T-helper 2 cell treated with Interferon-gamma antibody and Interleukin-4, amounts not matched to agents 100 ng/mL and 5 ng/mL, for 36 hours (primary cell): Measurements from ENCODE around the gene LMO2. TPM values are rescaled to one million over a fixed set of nuclear protein-coding genes. Genes with fewer than 3 reads are reported as not detected.
"Not testable (repeated sequence)": the region's sequence is repeated elsewhere in the genome, so short reads cannot be mapped to it uniquely, and the experiment has no call there.

Source experiments
- intact Hi-C: fragments of 100-400 bp; cut with micrococcal nuclease; formaldehyde crosslinking; loops from one replicate; pipeline ENCODE4 v1.15.1; 2023
- total RNA-seq: library from RNA; stranded (reverse); gene quantifications from 2 replicates; pipeline ENCODE4 v1.2.3, GENCODE V29; 2022

LMO2 gene
- total RNA-seq, 1 donor from 2014 or later: not detected

GRCh38 chr11:33863418-33864172, 28.3 kb downstream of the LMO2 start:
- intact Hi-C loops: no loop called here

DNA sequence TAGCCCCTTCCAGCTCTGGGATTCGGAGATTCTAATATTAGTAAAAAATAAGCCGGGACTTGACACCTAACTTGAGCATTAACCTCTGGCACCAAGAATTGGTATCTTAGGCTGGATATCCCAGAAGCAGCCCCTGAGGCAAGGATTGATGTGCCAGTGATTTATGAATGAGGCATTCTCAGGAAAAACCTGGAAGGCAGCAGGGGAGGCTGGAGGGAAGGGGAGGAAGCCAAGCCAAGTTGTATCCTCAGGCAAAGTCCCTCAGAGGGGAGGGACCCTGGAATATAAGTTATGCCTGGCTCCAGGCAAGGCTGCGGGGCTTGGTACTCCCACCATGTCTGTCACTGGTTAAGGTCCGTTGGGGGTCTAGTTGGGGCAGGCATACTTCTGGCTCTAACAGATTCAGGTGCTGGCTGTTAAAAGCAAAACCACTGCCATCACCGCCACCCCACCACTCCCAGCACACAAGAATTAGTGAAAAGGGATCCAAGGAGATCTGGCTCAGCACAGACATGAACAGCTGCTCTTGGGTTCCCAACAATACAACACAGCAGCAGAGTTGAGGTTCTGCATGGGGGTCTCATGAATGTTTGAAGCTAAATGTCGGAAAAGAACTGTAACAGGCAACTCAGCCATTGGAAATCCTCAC, 29.8 kb downstream of the LMO2 start:
- intact Hi-C loops: no loop called here

DNA sequence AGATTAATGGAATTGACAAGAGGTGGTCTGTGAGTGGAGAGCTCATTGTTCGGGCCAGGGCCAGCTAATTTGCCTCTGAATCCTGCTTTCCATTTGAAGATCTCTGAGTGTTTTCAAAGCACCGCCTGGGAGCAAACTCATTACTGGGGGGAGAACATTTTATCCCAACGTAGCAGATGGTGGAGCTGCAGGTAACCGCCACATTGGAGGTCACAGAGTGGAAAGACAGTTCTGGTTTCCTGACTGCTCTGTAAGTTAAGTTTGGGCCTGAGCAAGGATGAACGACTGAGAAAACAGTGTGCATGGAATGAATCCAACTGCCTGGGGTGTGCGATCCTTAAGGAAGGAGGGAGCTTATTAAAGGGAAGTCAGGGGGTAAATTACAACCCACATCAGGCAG, 30.5 kb downstream of the LMO2 start:
- intact Hi-C loops: no loop called here

DNA sequence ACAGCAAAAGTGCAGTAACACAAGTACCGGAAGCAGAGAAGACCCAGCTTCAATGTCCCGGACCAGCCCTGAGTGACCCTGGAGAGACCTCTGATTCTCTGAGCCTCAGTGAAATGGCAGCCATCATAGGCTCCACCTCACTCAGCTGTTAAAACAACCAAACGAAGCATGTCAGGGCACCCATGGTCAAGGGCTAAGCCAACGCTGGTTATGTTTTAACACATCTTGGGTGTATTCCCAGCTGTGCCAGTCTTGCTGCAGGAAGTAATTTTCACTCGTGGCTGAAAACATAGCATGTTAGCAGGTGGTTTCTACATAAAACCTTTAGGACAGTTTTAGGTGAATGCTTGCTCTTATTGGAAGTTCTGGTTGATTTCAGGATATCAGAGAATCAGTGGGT, 30.9 kb downstream of the LMO2 start:
- intact Hi-C loops: no loop called here

GRCh38 chr11:33859306-33859705, 32.6 kb downstream of the LMO2 start:
- intact Hi-C loops: loop anchor here (2.0 to 10.0 kb wide), 2 partner anchors 499 to 635 kb away; partner anchors contain the start of gene ABTB2

DNA sequence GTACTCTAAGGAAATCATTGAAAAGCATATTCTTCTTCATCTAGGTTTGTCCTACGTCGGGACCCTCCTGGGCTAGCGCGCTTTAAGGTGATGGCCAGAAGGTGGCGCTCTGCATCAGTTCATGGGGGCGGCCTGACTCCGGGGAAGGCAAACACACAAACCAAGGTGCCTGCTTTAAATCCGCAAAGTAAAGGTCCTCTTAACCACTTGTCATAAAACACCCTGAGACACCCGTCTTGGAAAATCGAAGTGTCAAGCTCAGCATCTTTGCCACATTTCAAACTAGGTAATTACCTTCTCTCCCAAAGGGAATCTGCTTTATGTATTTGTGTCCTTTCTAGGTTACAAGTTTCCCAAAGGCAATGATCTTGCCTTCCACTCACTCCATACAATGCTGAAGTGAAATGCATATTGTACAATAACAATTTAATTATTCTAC, 33.9 kb downstream of the LMO2 start:
- intact Hi-C loops: loop anchor here (1.0 to 10.0 kb wide), 3 partner anchors 130 to 637 kb away; partner anchors contain the start of gene ABTB2

GRCh38 chr11:33855500-33855899, 36.4 kb downstream of the LMO2 start:
- intact Hi-C loops: loop anchor here (10.0 kb wide), 1 partner anchor 639 kb away; no protein-coding TSS in a partner anchor

- intact Hi-C loops: no loop called here
Measured at GRCh38 chr11:33848717-33849390, 43.0 kb downstream of the LMO2 start.

DNA sequence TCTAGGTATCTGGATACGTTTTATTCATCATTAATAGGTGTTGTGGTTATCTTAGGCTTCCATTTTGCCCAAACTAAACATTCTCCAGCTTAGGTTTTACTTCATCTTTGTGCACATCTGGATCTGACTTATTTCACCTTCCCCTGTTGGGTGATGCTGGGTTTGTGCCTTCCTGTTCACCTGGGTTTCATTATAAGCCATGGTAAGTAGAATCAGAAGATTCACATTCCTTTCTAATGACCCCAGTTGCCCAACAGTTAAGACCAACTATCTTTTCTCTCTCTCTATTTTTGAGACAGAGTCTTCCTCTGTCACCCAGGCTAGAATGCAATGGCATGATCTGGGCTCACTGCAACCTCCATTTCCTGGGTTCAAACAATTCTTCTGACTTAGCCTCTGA, 44.6 kb downstream of the LMO2 start:
- intact Hi-C loops: no loop called here

DNA sequence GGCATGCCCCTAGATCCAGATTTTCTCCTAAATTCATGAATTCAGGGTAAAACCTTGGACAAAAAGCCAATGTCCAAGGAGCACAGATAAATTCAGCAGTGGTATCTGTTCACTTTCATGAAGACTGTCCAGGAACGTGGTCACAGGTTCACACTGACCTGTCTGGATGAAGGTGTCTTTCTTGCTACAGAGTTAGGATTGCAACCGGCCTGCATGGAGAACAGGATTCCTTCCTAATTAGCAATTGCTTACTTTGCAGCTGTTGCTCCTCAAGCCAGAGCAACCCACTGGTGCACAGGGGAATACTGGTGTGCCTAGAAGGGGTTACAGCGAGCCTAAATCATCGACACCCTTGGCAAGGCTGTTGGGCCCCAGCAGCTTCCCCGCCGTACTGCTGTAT, 47.6 kb downstream of the LMO2 start:
- intact Hi-C loops: no loop called here

GRCh38 chr11:33843018-33843417, 48.9 kb downstream of the LMO2 start:
- intact Hi-C loops: no loop called here

GRCh38 chr11:33842236-33842915, 49.5 kb downstream of the LMO2 start:
- intact Hi-C loops: no loop called here

DNA sequence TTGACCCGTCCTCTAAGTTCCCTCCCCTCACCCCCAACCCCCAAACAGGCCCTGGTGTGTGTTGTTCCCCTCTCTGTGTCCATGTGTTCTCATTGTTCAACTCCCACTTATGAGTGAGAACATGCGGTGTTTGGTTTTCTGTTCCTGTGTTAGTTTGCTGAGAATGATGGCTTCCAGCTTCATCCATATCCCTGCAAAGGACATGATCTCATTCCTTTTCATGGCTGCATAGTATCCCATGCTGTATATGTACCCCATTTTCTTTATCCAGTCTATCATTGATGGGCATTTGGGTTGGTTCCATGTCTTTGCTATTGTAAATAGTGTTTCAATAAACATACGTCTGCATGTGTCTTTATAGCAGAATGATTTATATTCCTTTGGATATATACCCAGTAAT, 53.6 kb downstream of the LMO2 start:
- intact Hi-C loops: not testable (repeated sequence)

DNA sequence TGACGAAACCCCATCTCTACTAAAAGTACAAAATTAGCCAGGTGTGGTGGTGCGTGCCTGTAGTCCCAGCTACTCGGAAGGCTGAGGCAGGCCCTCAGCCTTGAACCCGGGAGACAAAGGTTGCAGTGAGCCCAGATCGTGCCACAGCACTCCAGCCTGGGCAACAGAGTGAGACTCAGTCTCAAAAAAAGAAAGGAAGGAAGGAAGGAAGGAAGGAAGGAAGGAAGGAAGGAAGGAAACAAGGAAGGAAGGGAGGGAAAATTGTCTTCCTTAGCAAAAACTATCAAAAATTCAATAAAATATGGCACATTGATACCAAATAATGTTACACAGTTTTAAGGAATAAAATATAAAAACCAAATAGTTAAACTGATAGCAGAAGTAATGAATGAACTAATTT, 54.5 kb downstream of the LMO2 start:
- intact Hi-C loops: not testable (repeated sequence)

DNA sequence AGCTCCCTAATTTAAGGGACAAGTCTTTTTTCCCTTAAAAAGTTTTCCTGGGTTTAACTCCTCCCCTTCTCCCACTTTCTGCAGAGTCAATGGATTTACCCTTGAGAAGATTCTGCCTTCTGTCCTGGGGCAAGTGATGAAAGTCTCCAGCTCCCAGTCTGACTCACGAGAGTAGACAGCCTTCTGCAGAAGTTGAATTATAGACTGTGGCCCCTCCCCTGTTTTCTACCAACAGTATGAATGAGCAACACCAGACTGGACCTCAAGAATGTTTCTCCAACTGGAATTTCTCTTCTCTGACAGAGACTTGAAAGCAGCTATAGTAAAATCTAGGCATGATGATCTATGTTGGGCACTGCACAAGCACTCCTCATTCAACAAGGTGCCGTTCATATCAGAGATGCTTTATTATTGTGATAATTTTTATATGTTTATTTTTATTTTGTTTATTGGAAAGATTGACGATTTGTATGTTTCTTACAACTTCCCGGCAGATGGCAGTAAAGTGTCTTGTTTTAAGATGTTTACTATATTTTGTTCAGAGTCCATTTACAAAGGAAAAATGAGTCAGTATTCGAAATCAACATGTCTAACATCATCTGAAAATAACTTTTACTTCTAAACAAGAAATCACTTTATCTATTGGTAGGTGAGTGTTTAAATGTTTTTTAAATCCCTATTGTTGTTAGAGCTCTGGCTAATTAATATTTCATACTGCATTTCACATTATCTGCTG, 56.6 kb downstream of the LMO2 start:
- intact Hi-C loops: no loop called here

GRCh38 chr11:33832676-33833075, 59.2 kb downstream of the LMO2 start:
- intact Hi-C loops: loop anchor here (5.0 kb wide), 1 partner anchor 470 kb away; no protein-coding TSS in a partner anchor

DNA sequence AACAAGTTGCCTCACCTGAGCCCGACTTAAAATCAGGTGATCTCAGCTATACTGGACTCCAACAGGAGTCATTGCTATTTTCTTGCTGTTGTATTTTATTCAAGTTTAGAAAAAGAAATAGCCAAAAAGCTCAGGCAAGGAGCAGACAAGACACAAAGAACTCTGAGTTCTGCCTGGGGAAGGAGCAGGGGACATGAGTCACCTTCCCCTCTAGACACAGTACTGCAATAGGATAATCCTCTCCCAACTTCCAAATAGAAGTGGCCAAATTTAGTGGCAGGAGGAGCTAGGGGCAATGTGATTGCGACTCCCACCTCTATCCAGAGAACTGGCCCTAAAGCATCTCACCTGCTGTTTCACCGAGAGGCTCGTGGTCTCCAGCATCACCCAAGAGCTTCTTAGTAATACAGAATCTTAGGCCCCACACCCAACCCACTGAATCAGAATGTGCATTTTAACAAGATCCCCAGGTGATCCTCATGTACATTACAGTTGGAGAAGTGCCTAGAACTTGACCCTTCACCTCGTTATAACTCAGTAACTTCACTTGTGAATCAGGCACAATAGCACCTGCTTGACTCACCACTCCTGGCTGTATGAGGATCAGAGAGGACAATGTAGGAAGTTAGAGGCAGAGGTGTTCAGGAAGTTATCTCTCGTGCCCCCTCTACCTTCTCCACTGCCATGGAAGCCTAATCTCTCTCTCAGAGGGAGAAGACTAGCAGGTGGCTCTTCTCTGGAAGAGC, 60.8 kb downstream of the LMO2 start:
- intact Hi-C loops: loop anchor here (5.0 kb wide), 1 partner anchor 469 kb away; no protein-coding TSS in a partner anchor

DNA sequence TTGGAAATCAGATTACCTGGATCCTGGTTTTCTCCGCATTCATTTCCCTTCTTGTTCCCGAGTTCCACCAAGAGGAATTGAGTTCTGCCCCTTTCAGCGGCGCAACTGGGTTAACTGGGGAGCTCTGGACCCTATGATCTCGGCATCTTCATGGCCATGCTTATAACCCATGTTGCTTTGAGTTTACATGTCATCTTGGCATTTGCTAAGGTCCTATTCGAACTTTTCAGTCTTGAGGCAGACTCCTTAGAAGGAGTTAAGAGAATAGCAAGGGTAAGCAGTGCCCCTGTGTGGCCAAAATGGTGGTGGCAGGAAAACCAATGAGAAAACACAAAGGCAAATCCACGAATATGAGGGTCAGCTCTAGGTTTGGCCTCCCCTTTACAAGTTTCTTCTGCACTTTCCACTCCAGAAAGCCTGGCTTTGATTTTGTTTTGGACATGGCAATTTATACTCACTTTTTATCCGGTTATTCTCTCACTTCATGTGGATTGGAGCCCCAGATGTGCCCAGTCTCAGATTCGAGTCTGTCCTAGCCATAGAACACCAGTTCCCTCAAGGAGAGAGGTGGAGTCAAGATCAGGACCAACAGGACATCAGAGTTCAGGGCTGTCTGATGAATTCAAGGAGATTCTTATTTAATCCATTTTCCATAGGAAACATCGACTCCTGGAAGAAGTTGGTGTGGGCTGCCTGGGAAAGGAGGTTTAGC, 62.3 kb downstream of the LMO2 start:
- intact Hi-C loops: loop anchor here (1.0 to 10.0 kb wide), 3 partner anchors 21 to 467 kb away; no protein-coding TSS in a partner anchor
